ENCODE data around the gene CFP.
"Not testable (repeated sequence)": the region's sequence is repeated elsewhere in the genome, so short reads cannot be mapped to it uniquely, and the experiment has no call there.

The CFP gene

GRCh38 chrX:47629419-47630200 is at the start of gene CFP:
CFP (minus strand) TSS chrX:47629930; CDS start chrX:47629844, 86 bp downstream.
- DNase-seq (ENCODE audit: low spot score): no peak

GRCh38 chrX:47675959-47676859 is 46.5 kb upstream of the CFP start:
- not testable (repeated sequence) for DNase-seq (ENCODE audit: low spot score)

- DNase-seq (ENCODE audit: low spot score): no peak
These were observed 45.0 kb upstream of the CFP start for GRCh38 chrX:47674776-47675175.

GRCh38 chrX:47665797-47666196 is 36.1 kb upstream of the CFP start:
- not testable (repeated sequence) for DNase-seq (ENCODE audit: low spot score)

- DNase-seq (ENCODE audit: low spot score): no peak
These were observed 35.0 kb upstream of the CFP start for GRCh38 chrX:47664737-47665136.

GRCh38 chrX:47662144-47662657 is 32.5 kb upstream of the CFP start:
- DNase-seq (ENCODE audit: low spot score): peak; percentile 95

- no peak for DNase-seq (ENCODE audit: low spot score)
These were observed 31.8 kb upstream of the CFP start for GRCh38 chrX:47661539-47661938.

- DNase-seq (ENCODE audit: low spot score): no peak
These were observed 29.6 kb upstream of the CFP start for GRCh38 chrX:47659421-47659726.

- DNase-seq (ENCODE audit: low spot score): peak; percentile 94
These were observed 29.1 kb upstream of the CFP start, which contains the start of gene UXT for GRCh38 chrX:47658684-47659420. UXT (minus strand) TSS chrX:47659180; CDS start chrX:47658927, 253 bp downstream.

- DNase-seq (ENCODE audit: low spot score): no peak
These were observed 28.6 kb upstream of the CFP start for GRCh38 chrX:47658301-47658683.

- no peak for DNase-seq (ENCODE audit: low spot score)
These were observed 21.5 kb upstream of the CFP start for GRCh38 chrX:47651043-47651905.

GRCh38 chrX:47650164-47651042 is 20.7 kb upstream of the CFP start, which contains the start of gene ELK1:
ELK1 (minus strand) TSS chrX:47650563; CDS start chrX:47641441, 9,122 bp downstream.
- DNase-seq (ENCODE audit: low spot score): peak; percentile 96

GRCh38 chrX:47649781-47650163 is 20.0 kb upstream of the CFP start:
- DNase-seq (ENCODE audit: low spot score): no peak

GRCh38 chrX:47649271-47649670 is 19.5 kb upstream of the CFP start:
- DNase-seq (ENCODE audit: low spot score): no peak

GRCh38 chrX:47648376-47648775 is 18.6 kb upstream of the CFP start:
- DNase-seq (ENCODE audit: low spot score): no peak

- DNase-seq (ENCODE audit: low spot score): peak; percentile 32
These were observed 16.9 kb upstream of the CFP start for GRCh38 chrX:47646636-47647035.

GRCh38 chrX:47645530-47645929 is 15.8 kb upstream of the CFP start:
- peak; percentile 19 for DNase-seq (ENCODE audit: low spot score)

GRCh38 chrX:47644557-47645091 is 14.9 kb upstream of the CFP start:
- DNase-seq (ENCODE audit: low spot score): no peak

GRCh38 chrX:47643926-47644325 is 14.2 kb upstream of the CFP start:
- peak; percentile 13 for DNase-seq (ENCODE audit: low spot score)

GRCh38 chrX:47638816-47639215 is 9.1 kb upstream of the CFP start:
- no peak for DNase-seq (ENCODE audit: low spot score)

Measured in kidney tubule cell (primary cell).